CD14-positive monocyte (primary cell): ENCODE data around the gene ARFGEF3. TPM values are rescaled to one million over a fixed set of nuclear protein-coding genes. Genes with fewer than 3 reads are reported as not detected.

Experiments
- DNase-seq, 3 donors: peaks; one replicate each; pipeline ENCODE4 v3.0.0-alpha.2; 2011 to 2022
- H2AFZ ChIP-seq: 2 replicates; pipeline ENCODE4 v1.6.0; 2012; ENCODE audit warnings: mild to moderate bottlenecking, low read depth, low read length, inconsistent platforms; ENCODE audit not compliant: insufficient read depth, poor library complexity, severe bottlenecking
- H3K27ac ChIP-seq, 2 donors: 1 replicate in 1 of 2; 2 replicates in 1 of 2; pipeline ENCODE4 v1.5.1; 2012 to 2013; ENCODE audit warnings: low read length in 2 of 2, control low read depth in 1 of 2, inconsistent platforms in 1 of 2, low read depth in 1 of 2, mild to moderate bottlenecking in 1 of 2
- H3K27me3 ChIP-seq, 2 donors: one replicate each; pipeline versions ENCODE4 v1.6.0 to v1.6.1; 2011 to 2013; ENCODE audit warnings: low read length in 2 of 2; ENCODE audit not compliant: control insufficient read depth in 2 of 2, insufficient read depth in 2 of 2
- H3K36me3 ChIP-seq, 2 donors: replicated peaks in 1 of 2; 1 replicate in 1 of 2; 2 replicates in 1 of 2; pipeline versions ENCODE4 v1.5.1 to v1.6.1; 2012 to 2013; ENCODE audit warnings: low read length in 2 of 2, control low read depth in 1 of 2, inconsistent platforms in 1 of 2, mild to moderate bottlenecking in 1 of 2; ENCODE audit not compliant: insufficient read depth in 2 of 2, control insufficient read depth in 1 of 2
- H3K4me1 ChIP-seq, 2 donors: 1 replicate in 1 of 2; 2 replicates in 1 of 2; pipeline versions ENCODE4 v1.5.1 to v1.6.1; 2012 to 2013; ENCODE audit warnings: low read length in 2 of 2, control low read depth in 1 of 2, inconsistent platforms in 1 of 2, mild to moderate bottlenecking in 1 of 2, moderate library complexity in 1 of 2; ENCODE audit not compliant: insufficient read depth in 2 of 2, control insufficient read depth in 1 of 2
- H3K4me2 ChIP-seq: replicated peaks from 2 replicates; pipeline ENCODE3; 2012; ENCODE audit warnings: low read length, moderate library complexity, mild to moderate bottlenecking; ENCODE audit not compliant: poor library complexity, severe bottlenecking; ENCODE audit errors: extremely low read depth
- H3K4me3 ChIP-seq, 3 experiments: fragments of 200-600 bp in 1 of 3; sonication (generic) in 1 of 3; replicated peaks in 1 of 3; 1 replicate in 2 of 3; 2 replicates in 1 of 3; pipeline ENCODE4 v1.5.1; 2011 to 2013; ENCODE audit warnings: low read length in 3 of 3, mild to moderate bottlenecking in 3 of 3, control low read depth in 2 of 3, low read depth in 2 of 3, inconsistent platforms in 1 of 3, moderate library complexity in 1 of 3
- H3K79me2 ChIP-seq: 2 replicates; pipeline ENCODE4 v1.6.0; 2012; ENCODE audit warnings: mild to moderate bottlenecking, control low read depth, inconsistent platforms, low read length, moderate library complexity; ENCODE audit not compliant: insufficient read depth
- H3K9ac ChIP-seq: 2 replicates; pipeline ENCODE4 v1.6.0; 2017; ENCODE audit warnings: low read length, mild to moderate bottlenecking; ENCODE audit not compliant: insufficient read depth, poor library complexity, severe bottlenecking
- H3K9me3 ChIP-seq, 2 donors: replicated peaks in 1 of 2; 1 replicate in 1 of 2; 2 replicates in 1 of 2; pipeline versions ENCODE4 v1.5.1 to v1.6.1; 2012 to 2013; ENCODE audit warnings: low read length in 2 of 2, control low read depth in 1 of 2; ENCODE audit not compliant: control insufficient read depth in 1 of 2, insufficient read depth in 1 of 2
- H4K20me1 ChIP-seq: 2 replicates; pipeline ENCODE4 v1.6.0; 2012; ENCODE audit warnings: mild to moderate bottlenecking, low read length, control low read depth, moderate library complexity; ENCODE audit not compliant: insufficient read depth
- H3K27ac Mint-ChIP-seq, 7 donors: one replicate each; pipeline ENCODE4 v1.8.0; 2020; ENCODE audit warnings: mild to moderate bottlenecking in 7 of 7, mixed read lengths in 7 of 7, moderate library complexity in 6 of 7, inconsistent platforms in 2 of 7
- H3K27me3 Mint-ChIP-seq, 3 donors: one replicate each; pipeline ENCODE4 v1.8.0; 2021 to 2022; ENCODE audit warnings: low read depth in 3 of 3, mild to moderate bottlenecking in 3 of 3, mixed read lengths in 3 of 3, moderate library complexity in 3 of 3, inconsistent platforms in 1 of 3
- H3K36me3 Mint-ChIP-seq, 2 donors: one replicate each; pipeline ENCODE4 v1.8.0; 2020; ENCODE audit warnings: mixed read lengths in 2 of 2, inconsistent platforms in 1 of 2, mild to moderate bottlenecking in 1 of 2
- H3K4me1 Mint-ChIP-seq: one replicate; pipeline ENCODE4 v1.8.0; 2020; ENCODE audit warnings: mild to moderate bottlenecking, mixed read lengths
- H3K4me3 Mint-ChIP-seq, 2 donors: one replicate each; pipeline ENCODE4 v1.8.0; 2020; ENCODE audit warnings: mild to moderate bottlenecking in 2 of 2, mixed read lengths in 2 of 2, moderate library complexity in 1 of 2
- H3K9me3 Mint-ChIP-seq, 7 donors: one replicate each; pipeline ENCODE4 v1.8.0; 2020 to 2022; ENCODE audit warnings: mixed read lengths in 7 of 7, mild to moderate bottlenecking in 6 of 7, moderate library complexity in 6 of 7, inconsistent platforms in 2 of 7
- WGBS: methylation state at CpG from one replicate; pipeline ENCODE4 v1.1.5; 2013; ENCODE audit warnings: missing lambda C conversion rate; ENCODE audit not compliant: insufficient coverage; 5-methylcytosine and 5-hydroxymethylcytosine counted together
- intact Hi-C, 2 donors: fragments of 100-400 bp; cut with micrococcal nuclease; formaldehyde crosslinking; loops; one replicate each; pipeline versions ENCODE4 v1.15.0 to v1.15.1; 2023
- polyA plus RNA-seq, 3 donors: library from polyadenylated mRNA; depleted of rRNA in 1 of 3; unstranded in 2 of 3; stranded (reverse) in 1 of 3; fragments of 300-500 nt in 2 of 3; fragments of >200 nt in 1 of 3; fragmentation: Illumina TruSeq in 2 of 3; gene quantifications; 1 replicate in 2 of 3; 2 replicates in 1 of 3; pipeline ENCODE4 v1.2.3, GENCODE V29; 2012 to 2021
- TF ChIP-seq, protein P1 (sequence below): fragments of 200-600 bp; IDR thresholded peaks from one replicate; pipeline ENCODE4 v1.8.0; 2022; ENCODE audit warnings: antibody characterized with exemption, mild to moderate bottlenecking

Gene ARFGEF3
- polyA plus RNA-seq, 3 donors = not detected

DNA sequence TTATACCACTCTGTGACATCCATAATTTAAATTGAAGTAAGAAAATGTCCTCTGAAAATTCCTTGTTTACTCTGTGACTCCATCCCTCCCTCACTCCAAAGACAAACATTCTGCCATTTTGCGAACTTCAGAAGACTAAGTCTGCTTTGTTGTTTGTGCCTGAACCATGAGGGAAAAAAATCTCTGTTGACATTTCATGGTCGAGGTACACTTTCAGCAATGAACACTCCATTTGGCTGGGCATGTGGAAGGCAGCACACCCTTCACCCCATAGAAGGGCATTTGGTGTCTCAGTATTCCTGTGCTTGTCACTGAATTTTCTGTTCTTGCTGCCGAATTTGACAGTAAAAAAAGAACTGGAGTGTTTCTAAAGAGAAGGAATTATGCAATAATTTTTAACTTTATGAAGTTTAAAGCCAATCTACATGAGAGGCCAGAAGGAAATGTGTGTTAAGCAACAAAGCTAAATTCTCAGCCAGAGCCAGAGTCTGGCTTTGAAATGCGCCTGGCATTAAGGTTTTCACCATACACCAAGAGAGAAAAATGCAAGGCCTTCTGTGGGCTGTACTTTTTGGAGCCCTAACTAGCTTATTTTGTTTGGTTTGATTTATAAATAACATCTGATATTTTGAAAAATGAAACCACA lies 61.3 kb downstream of the ARFGEF3 start:
- H3K27ac ChIP-seq = no peak overlapping the region
- Mint-ChIP-seq H3K9me3 (peaks cover 0 to 3% (median 0%) of the 10 kb centered on the region in 7 donors), H3K4me3 (no peak overlapping the region), H3K4me1 (peaks cover 5% of the 10 kb centered on the region), H3K27me3 (peaks cover 0 to 4% (median 3%) of the 10 kb centered on the region in 3 donors), H3K36me3 (no peaks in the 10 kb centered on the region), H3K27ac (no peak overlapping the region)
- H3K36me3 ChIP-seq = no peaks in the 10 kb centered on the region
- 100% methylated on average over 1 of the region's 4 CpGs for WGBS
- H4K20me1 ChIP-seq = no peaks in the 10 kb centered on the region
- DNase-seq = no peak
- H3K4me1 ChIP-seq = no peaks in the 10 kb centered on the region
- no peaks in the 10 kb centered on the region for H3K79me2 ChIP-seq
- intact Hi-C loops = no loop called here
- no peak overlapping the region for H3K9ac ChIP-seq
- TF ChIP-seq, protein P1, sequence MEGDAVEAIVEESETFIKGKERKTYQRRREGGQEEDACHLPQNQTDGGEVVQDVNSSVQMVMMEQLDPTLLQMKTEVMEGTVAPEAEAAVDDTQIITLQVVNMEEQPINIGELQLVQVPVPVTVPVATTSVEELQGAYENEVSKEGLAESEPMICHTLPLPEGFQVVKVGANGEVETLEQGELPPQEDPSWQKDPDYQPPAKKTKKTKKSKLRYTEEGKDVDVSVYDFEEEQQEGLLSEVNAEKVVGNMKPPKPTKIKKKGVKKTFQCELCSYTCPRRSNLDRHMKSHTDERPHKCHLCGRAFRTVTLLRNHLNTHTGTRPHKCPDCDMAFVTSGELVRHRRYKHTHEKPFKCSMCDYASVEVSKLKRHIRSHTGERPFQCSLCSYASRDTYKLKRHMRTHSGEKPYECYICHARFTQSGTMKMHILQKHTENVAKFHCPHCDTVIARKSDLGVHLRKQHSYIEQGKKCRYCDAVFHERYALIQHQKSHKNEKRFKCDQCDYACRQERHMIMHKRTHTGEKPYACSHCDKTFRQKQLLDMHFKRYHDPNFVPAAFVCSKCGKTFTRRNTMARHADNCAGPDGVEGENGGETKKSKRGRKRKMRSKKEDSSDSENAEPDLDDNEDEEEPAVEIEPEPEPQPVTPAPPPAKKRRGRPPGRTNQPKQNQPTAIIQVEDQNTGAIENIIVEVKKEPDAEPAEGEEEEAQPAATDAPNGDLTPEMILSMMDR = no peak
- no peaks in the 10 kb centered on the region for H3K27me3 ChIP-seq
- no peaks in the 10 kb centered on the region for H3K9me3 ChIP-seq
- H3K4me3 ChIP-seq = no peak overlapping the region
- H3K4me2 ChIP-seq = no peak overlapping the region
- H2AFZ ChIP-seq = no peak overlapping the region

GRCh38 chr6:138225953-138226352 lies 64.2 kb downstream of the ARFGEF3 start:
- intact Hi-C loops = no loop called here
- H3K4me2 ChIP-seq = no peak overlapping the region
- no CpG with 5 or more reads among the region's 4 CpGs for WGBS
- H3K27me3 ChIP-seq = no peaks in the 10 kb centered on the region
- no peaks in the 10 kb centered on the region for H4K20me1 ChIP-seq
- DNase-seq = no peak
- TF ChIP-seq, protein P1 = no peak
- no peak overlapping the region for H3K27ac ChIP-seq
- H3K4me3 ChIP-seq = no peak overlapping the region
- no peaks in the 10 kb centered on the region for H3K79me2 ChIP-seq
- H2AFZ ChIP-seq = no peak overlapping the region
- H3K36me3 ChIP-seq = no peaks in the 10 kb centered on the region
- no peak overlapping the region for H3K9ac ChIP-seq
- H3K9me3 ChIP-seq = no peaks in the 10 kb centered on the region
- peaks cover 0 to 5% (median 1%) of the 10 kb centered on the region in 3 donors for H3K27me3 Mint-ChIP-seq
- H3K4me1 ChIP-seq = no peaks in the 10 kb centered on the region
- peaks cover 5% of the 10 kb centered on the region for H3K4me1 Mint-ChIP-seq
- no peaks in the 10 kb centered on the region for H3K36me3 Mint-ChIP-seq
- no peaks in the 10 kb centered on the region for H3K9me3 Mint-ChIP-seq
- no peak overlapping the region for H3K4me3 Mint-ChIP-seq
- H3K27ac Mint-ChIP-seq = no peak overlapping the region
